GM21723 (cell line): ENCODE data around the gene MTUS2.

Experiments used
- ATAC-seq: cut with Tn5 transposase; IDR thresholded peaks from one replicate; pipeline ENCODE4 v1.9.1; 2021; ENCODE audit warnings: mild to moderate bottlenecking, moderate library complexity; ENCODE audit not compliant: unreplicated experiment

The MTUS2 gene

DNA sequence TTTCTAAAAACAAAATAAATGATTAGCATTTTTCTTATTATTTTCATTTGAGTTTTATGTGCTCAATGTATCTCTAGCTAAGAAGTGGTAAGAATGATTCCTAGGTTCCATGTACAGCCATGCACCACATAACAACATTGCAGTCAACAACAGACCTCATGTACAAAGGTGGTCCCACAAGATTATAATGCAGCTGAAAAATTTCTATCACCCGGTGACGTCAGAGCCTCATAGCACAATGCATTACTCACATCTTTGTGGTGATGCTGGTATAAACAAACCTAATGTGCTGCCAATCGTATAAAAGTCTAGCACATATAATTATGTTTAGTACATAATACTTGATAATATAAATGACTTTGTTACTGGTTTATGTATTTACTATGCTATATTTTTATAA is 654.9 kb downstream of the MTUS2 start:
- ATAC-seq, result no peak

DNA sequence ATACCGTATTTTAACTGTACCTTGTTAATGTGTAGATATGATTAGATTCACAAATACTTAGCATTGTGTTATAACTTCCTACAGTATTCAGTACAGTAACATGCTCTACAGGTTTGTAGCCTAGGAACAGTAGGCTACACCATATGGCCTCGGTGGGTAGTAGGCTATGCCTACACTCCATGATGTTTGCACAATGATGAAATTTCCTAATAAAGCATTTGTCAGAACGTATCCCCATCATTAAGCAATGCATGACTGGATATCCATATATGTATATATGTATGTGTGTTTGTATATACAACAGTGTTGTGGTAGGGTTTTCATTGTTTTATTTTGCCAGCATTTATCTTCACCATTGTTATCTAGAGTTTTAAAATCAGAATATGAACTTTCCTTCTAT is 655.9 kb downstream of the MTUS2 start:
- ATAC-seq, result no peak

DNA sequence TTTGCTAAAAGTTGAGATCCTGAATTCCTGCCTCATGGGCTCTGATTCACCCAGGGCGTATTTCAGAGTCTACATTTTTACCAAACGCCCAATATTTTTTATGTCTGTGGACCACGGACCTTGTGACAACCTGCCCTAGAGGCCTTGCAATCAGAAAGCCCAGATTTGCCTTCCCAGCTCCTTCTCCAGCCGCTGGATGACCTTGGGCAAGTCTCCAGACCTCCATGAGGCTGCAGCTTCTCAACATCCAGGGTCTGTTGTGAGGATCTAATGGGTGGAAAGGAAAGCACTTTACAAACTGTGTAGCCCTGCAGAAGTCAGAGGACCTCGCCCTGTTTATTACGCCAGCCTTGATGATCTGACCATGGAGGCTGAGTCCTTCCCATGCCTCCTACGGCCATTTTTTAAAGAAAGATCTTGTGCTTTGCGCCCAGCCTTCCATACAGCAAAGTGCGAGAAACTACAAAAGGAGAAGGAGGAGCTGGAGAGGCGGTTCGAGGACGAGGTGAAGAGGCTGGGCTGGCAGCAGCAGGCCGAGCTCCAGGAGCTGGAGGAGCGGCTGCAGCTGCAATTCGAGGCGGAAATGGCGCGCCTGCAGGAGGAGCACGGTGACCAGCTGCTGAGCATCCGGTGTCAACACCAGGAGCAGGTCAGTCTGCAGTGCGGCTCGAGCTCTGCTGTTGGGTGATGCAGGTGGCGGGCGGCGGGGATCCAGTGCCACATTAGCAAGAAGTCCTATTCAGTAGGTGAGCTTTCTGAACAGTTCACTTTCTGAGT is 659.8 kb downstream of the MTUS2 start:
- no peak for ATAC-seq

DNA sequence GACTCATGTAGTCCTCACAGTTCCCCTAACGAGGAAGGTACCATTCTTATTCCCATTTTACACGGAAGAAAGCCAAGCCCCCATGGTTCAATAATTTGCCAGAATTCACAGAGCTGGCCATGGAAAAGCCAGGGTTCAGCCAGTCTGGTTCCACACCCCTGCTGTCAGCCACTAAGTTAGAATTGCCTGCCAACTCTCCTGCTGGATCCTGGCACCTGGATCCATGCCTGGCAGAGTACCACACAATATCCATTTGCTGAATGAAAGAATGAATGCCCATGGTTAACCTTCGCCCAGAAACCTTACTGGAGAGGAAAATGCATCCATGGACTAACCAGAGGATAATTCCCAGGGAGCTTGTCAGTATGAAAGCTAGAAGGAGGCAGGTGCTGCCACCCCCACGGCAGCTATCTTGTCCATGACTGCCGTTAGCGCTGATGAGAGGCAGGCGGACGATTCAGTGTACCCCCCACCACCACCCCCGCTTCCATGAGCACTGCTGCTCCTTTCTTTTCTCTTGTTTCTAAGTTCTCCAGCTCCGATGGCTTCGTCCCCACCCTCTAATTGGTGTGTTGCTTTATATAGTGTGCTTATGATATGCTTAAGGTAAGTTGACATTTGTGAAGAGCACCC is 660.9 kb downstream of the MTUS2 start:
- no peak for ATAC-seq

DNA sequence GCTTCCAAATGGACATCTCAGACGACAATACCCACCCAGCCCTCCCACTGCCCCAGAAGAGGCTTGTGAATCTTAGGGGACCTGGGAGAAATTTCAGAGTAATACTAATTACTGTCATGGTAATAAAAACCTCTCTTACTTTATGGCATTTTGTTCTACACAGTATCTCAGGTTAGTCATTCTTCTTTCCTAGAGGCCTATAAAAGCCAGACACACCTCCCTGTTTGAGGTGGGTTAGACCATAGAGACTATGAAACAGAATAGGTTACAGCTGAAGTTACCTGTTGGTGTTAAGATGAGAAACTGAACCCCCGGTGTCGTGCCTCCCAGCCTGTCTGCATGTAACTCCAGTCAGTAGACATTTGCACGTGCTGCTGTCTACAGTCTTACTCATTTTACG is 661.5 kb downstream of the MTUS2 start:
- no peak for ATAC-seq

DNA sequence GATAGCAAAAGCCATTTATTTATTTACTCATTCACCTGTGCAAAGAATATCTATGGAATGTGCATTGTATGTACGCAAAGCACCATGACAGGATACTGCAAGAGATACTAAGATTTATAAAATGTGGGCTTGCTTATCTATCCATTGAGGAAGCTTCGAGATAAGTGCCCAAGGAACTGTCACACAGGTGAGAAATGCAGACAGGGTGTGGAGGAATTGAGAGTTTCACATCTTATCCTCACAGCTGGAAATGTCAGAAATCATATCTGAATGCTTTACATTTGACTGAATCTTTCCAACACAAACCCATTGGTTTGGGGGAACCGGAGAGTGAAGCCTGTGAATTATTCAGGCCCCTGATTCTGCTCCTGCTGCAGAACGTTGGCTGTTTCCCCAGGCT is 662.4 kb downstream of the MTUS2 start:
- no peak for ATAC-seq

DNA sequence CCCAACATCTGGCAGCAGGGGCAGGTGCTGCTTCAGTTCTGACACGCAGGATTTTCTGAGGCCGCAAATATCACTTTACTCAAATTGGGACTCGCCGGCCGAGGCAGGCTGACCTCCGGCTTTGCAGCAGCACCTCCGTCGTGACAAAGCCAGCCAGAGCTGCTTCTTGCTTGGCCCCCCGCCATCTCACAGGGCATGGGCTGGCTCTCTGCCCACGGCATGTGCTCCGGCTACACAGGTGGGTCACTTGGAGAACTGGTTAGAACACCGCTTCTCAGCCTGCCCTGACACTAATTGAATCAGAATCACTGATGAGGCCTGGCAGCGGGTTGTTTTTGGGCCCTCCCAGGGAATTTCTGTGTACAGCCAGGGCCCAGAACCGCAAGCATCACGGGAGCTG is 663.1 kb downstream of the MTUS2 start:
- no peak for ATAC-seq

DNA sequence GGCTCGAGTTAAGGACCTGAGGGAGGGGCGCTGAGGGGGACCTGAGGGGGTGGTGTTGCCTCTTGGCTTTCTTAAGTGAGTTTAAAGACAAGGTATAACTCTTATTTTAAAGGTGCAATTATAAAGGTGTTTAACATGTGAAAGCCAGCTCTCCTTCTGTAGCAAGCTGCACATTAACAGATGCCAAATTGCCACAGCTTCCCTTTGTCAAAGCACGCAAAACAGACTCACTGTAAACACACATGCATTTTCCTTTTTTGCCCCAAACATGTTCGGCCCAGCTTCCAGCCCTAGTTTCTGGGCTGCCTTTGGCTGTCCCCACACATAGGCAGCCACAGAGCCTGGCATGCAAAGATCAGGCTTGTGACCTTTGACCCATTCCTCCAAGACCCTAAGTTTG is 663.5 kb downstream of the MTUS2 start:
- ATAC-seq, result no peak

DNA sequence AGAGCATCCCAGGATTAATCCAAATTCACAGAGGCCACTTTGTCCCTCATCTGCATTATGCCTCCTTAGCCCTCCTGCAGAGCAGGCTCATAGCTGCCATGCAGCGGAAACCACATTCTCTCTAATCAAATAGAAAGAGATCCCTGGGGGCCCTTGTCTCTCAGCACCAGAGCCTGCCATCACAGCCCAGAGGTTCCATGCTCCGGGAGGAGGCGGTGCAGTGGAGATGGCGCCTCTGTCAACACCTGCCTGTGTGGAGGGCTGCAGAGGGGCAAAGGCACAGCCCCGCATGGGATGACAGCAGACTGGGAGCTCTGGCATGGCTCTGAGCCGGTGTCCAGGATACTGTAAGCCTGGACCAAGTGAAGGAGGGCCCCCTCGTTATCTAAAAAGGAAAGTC is 664.1 kb downstream of the MTUS2 start:
- no peak for ATAC-seq

DNA sequence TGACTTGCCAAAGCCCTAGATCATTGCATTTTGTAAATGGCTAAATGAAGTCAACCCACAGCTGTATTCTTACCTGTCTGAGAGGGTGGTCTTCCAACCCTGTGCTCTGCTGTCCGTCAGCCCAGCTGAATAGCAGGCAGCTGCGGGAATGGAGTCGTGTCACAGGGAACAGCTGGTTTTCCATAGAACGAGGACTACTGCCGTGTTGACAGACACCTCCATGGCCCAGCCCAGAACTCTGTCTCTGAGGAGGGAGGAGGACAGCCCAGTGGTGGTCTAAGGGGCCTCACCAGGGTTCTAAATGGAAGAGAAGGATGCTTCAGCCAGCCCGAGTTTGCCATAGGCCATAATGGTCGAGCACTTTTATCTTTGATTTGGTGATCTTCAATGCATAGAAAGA is 664.7 kb downstream of the MTUS2 start:
- no peak for ATAC-seq

DNA sequence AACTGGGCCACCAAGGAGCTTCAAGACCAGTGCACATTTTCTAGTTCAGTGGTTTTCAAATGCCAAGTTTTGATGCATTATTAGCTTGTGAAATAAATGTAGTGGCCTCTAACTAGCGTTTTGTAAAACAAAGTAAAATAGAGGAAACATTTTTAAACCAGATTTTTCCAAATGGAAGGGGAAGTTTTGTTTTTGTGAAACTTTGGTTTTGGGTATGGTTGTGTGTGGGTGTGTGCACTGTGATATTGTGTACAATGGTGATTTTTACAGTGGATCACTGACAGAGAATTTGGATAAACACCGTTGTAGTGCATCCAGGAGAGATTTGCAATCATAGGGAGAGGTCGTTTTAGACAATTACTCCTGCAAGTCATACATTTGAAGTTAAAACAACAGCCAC is 666.4 kb downstream of the MTUS2 start:
- no peak for ATAC-seq

DNA sequence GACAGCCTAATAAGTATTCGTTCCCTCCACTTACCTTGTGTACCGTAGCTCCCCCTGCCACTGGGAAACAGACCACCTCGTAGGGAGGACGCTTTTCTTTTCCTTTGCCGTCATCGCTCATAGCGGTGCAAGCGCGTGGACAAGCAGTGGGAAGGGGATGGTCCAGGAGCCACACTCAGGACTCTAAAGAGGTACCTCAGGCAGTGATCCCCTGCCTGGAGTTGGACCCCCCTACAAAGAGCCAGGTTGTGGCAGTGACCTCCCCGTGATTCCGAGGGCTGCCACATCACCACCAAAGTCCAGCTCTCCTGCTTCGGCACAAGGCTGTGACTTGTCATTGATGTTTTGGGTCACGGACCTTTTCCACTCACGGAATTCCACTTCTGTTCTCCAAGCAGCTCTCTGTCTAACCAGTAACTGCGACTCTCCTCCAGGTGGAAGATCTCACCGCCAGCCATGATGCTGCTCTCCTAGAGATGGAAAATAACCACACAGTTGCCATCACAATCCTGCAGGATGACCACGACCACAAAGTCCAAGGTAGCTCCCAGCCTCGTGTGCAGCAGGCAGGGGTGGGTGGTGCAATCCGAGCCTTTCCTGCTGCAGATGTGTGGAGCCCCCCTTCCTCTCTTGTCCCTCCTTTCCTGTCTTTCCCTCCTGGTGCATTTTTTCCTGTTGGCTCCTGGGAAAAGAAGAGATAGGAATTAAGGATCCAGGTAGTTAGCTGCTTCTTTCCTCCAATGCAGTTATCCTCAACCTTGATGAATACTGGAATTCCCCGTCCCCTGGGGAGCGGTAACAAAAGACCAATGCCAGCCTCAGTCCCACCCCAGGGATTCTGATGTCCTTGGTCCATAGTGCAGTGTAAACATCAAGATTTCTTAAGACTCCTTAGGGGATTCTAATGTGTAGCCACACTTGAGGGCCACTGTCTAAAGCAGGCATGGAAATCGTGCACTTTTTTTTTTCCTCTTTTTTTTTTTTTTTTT is 667.6 kb downstream of the MTUS2 start:
- no peak for ATAC-seq

DNA sequence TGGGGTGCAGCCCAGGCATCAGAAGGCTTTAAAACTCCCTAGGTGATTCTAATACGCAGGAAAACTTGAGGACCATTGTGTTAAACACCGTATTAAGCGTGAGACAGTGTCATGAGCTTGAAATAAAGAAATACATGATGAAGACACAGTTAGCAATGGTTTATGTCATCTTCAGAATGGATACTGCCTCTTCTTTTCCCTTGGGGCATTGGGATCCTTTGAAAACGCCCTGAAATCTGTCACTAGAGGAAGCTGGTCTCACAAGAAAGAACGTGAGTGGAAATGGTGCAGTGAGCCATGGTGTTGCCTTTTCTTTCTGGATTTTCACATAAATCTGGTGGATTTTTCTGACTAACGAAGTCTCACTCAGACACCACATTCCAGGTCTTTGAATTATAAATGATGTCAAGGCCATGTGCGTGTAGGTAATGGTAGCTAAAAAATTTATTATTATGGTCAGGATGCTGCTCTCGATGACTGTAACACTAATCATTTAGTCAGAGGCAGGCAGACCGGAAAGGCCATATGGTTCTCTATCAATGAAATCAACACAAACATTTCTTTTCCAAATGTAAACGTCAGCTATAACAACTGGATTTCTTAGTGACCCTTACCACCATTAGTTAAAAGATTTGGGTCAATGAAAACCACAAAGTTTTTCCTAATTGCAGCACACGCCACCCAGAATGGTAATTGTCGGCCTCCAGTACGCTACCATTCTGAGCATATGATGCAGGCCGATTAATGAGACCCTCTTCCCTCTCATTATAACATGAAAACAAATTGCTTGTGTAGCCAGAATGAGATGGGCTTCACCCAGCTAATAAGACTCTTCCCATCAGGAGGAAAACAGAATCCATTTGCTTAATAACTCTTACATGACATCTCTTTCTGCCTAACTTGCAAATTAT is 669.8 kb downstream of the MTUS2 start:
- no peak for ATAC-seq

DNA sequence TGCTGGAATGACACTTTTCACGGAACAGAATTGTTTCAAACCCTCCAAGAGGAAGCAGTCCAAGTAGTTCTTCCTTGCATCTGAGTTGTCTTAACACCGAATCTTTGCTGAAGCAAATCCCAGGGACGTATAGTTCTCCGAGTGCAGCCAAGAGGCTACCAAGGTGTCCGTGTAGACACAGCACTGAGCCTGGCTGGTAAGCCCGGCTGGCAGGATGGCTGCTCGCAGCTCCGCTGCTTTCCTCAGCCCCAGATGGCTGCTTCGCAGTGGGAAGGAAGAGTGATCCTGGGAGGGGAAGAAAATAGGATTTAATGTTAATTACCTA is 670.4 kb downstream of the MTUS2 start:
- no peak for ATAC-seq

DNA sequence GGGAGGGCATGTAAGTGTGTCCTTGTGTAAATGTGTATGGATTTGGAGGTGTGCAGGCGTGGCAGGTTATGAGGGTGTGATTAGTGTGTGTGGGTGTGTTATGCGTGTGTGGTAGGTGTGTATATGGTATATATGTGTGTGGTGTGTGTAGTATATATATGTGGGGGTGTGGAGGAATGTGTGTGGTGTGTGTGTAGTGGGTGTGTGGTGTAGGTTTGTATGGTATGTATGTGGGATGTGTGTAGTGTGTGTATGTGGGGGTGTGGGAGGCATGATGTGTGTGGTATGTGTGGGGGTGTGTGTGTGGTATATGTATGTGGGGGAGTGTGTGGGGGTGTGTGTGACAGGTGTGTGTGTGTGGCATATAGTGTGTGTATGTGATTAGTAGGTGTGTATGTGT is 671.1 kb downstream of the MTUS2 start:
- ATAC-seq, result no peak

DNA sequence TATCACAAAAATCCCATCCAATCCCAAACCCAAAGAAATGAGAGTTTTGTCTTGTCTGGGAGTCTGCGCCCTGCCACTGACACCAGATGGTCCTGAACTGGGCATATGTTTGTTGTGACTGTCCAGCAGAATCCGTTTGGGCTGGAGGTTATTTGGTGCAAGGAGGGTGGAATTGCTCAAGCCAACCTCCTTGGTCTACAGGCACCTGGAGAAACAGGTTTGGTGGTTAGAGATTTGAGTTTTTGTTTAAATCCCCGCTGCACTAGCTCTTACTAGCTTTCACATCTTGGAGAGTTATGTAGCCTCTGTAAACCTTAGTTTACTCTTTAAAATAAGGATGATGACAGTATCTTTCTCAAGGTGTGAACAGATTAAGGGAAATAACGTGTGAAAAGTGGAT is 673.7 kb downstream of the MTUS2 start:
- no peak for ATAC-seq

DNA sequence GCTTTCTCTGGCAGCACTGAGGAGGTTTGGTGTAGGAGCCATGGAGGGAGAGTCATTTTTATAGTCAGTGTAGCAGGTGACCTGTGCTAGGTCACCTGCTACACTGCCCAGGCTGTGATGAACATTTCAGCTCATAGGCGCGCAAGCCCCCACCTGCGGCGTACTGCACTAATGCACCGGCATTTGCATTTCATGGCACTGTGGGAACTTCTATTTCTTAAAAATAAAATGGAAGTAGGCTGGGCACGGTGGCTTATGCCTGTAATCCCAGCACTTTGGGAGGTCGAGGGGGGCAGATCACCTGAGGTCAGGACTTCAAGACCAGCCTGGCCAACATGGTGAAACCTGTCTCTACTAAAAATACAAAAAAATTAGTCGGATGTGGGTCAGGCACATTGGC is 674.4 kb downstream of the MTUS2 start:
- ATAC-seq, result no peak

DNA sequence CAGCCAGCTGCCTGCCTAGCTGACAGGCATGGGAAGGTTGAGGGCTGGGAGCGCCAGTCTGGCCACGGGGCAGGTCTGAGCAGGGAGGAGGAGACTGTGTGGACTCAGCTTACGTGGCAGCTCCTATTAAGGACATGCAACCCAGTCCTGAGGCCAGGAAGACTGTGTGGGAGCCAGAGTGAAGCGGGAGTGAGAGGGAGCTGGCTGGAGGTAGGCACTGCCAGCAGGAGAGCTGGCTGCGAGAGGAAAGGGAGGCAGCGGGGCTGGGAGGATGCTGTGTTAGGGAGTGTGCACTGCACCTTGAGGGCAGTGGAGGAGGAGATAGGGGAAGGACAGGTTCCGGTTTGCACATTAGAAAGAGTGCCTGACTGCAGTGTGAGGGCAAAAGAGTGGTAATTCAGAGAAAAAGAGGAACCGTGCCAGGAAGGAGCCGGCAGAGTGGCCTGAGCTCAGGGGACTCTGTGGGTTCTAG is 676.1 kb downstream of the MTUS2 start:
- ATAC-seq, result no peak

DNA sequence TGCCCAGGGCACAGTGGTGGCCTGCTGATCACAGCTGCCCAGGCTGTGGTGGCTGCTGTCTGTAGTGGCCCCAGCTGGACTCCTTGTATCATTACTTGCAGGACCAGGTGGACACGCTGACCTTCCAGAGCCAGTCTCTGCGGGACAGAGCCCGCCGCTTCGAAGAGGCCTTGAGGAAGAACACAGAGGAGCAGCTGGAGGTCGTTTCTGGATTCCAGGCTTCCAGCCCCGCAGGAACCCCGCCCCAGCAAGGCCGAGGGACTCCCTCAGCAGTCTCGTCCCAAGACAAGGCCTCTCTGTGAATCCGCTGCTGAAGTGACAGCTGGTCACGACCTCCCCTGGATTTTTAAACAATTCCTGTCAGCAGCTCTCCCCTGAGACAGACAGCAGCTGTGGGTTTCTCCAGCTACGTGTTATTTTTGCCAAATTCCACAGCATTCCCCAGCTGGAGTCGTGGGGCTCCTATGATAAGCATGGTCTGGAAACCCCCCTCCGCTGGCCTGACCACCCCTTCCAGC is 677.1 kb downstream of the MTUS2 start:
- no peak for ATAC-seq

DNA sequence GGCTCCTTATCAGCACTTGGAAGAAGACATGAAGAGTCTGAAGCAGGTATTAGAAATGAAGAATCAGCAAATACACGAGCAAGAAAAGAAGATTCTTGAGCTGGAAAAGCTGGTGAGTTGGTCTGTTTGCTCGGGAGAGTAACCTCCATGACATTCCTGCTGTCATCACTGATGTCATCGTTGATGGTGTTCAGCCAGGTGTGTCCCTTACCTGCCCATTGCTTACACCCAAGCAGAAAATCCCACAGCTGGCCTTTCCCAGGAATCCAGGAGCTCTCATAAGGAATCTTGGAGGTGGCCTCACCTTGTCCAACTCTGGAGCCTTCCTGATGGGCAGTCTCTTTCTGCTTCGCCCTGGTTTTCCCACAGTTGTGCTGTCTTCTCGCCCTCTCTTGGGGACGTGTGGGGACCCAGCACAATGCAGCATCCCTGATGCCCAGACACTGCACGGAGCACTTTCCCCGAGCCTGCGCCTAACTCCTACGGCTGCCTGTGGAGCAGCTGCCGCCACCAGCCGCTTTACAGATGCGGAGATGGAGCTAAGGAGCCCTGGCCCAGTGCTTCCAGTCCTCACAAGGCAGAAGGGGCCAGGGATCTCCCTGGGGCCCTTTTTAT is 678.4 kb downstream of the MTUS2 start:
- ATAC-seq, result no peak
